ENCODE results near the gene TTYH3.

- TF ChIP-seq, protein P1, sequence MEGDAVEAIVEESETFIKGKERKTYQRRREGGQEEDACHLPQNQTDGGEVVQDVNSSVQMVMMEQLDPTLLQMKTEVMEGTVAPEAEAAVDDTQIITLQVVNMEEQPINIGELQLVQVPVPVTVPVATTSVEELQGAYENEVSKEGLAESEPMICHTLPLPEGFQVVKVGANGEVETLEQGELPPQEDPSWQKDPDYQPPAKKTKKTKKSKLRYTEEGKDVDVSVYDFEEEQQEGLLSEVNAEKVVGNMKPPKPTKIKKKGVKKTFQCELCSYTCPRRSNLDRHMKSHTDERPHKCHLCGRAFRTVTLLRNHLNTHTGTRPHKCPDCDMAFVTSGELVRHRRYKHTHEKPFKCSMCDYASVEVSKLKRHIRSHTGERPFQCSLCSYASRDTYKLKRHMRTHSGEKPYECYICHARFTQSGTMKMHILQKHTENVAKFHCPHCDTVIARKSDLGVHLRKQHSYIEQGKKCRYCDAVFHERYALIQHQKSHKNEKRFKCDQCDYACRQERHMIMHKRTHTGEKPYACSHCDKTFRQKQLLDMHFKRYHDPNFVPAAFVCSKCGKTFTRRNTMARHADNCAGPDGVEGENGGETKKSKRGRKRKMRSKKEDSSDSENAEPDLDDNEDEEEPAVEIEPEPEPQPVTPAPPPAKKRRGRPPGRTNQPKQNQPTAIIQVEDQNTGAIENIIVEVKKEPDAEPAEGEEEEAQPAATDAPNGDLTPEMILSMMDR (IDR thresholded peaks at IDR 0.05): peak in 1 of 3 experiments; percentile 13
- TF ChIP-seq POLR2A (IDR thresholded peaks at IDR 0.05): no peak
- TF ChIP-seq POLR2AphosphoS5 (IDR thresholded peaks at IDR 0.05; ENCODE audit: insufficient read depth in 1 of 2, low read depth in 1 of 2): peak; percentile 86 to 93
Measured at GRCh38 chr7:2641406-2642393, 9.9 kb downstream of the TTYH3 start.

All from vagina (tissue), 2 donors.